SH-SY5Y (cell line): ENCODE results near the gene VEZT.

Source experiments
- GATA2 ChIP-seq: IDR thresholded peaks from 2 replicates; pipeline ENCODE4 v1.6.1; 2011; ENCODE audit warnings: mild to moderate bottlenecking, low read depth, low read length
- GATA3 ChIP-seq: IDR thresholded peaks from 2 replicates; pipeline ENCODE4 v1.6.1; 2011; ENCODE audit warnings: low read depth, mild to moderate bottlenecking, low read length, moderate library complexity

GRCh38 chr12:95231190-95231589, 13.6 kb downstream of the VEZT start:
- TF ChIP-seq GATA2 (no peak), GATA3 (no peak)
